Activated naive CD8-positive, alpha-beta T cell treated with anti-CD3 and anti-CD28 coated beads, Interleukin-2, amount 10 ng/mL, durations not matched to agents 7 days and 5 days (primary cell): ENCODE data around the gene WFS1. TPM values are rescaled to one million over a fixed set of nuclear protein-coding genes. Genes with fewer than 3 reads are reported as not detected.

Experiments used
- ATAC-seq: fragments of 150-1000 bp; cut with Tn5 transposase; one replicate; pipeline ENCODE4 v1.10.0; 2021; ENCODE audit warnings: low read depth, moderate library complexity
- POLR2A ChIA-PET: fragments of 350-600 bp; sonication (Branson Sonifier 250); formaldehyde crosslinking; loops from one replicate; lab custom pipeline; 2021; ENCODE audit warnings: antibody characterized with exemption; lab: Charles Lee
- DNase-seq: peaks from one replicate; pipeline ENCODE4 v3.0.0; 2021
- H3K27ac Mint-ChIP-seq: one replicate; pipeline ENCODE4 v1.8.0; 2022; ENCODE audit warnings: mild to moderate bottlenecking, mixed read lengths
- H3K27me3 Mint-ChIP-seq: one replicate; pipeline ENCODE4 v1.8.0; 2022; ENCODE audit warnings: mild to moderate bottlenecking, moderate library complexity, mixed read lengths
- H3K36me3 Mint-ChIP-seq: one replicate; pipeline ENCODE4 v1.8.0; 2021; ENCODE audit warnings: mild to moderate bottlenecking, mixed read lengths
- H3K4me1 Mint-ChIP-seq: one replicate; pipeline ENCODE4 v1.8.0; 2021; ENCODE audit warnings: mixed read lengths
- H3K4me3 Mint-ChIP-seq: one replicate; pipeline ENCODE4 v1.8.0; 2022; ENCODE audit warnings: mild to moderate bottlenecking, moderate library complexity, mixed read lengths
- H3K9me3 Mint-ChIP-seq: one replicate; pipeline ENCODE4 v1.8.0; 2021; ENCODE audit warnings: mixed read lengths
- total RNA-seq, 2 experiments: library from RNA; stranded (reverse); gene quantifications; one replicate each; pipeline ENCODE4 v1.2.3, GENCODE V29; 2021

Gene WFS1
- total RNA-seq, 2 experiments from 2014 or later, result 2.3 to 2.4 TPM

GRCh38 chr4:6230502-6230785 is 39.2 kb upstream of the WFS1 start:
- ATAC-seq (no peak), DNase-seq (no peak)
- H3K27me3 Mint-ChIP-seq, result peaks cover 2% of the 10 kb centered on the region
- H3K4me1 Mint-ChIP-seq, result no peaks in the 10 kb centered on the region
- H3K9me3 Mint-ChIP-seq, result no peaks in the 10 kb centered on the region
- H3K4me3 Mint-ChIP-seq, result no peak overlapping the region
- POLR2A ChIA-PET, result no interaction called here
- H3K36me3 Mint-ChIP-seq, result no peaks in the 10 kb centered on the region
- no peak overlapping the region for H3K27ac Mint-ChIP-seq

- H3K4me1 Mint-ChIP-seq, result no peaks in the 10 kb centered on the region
- ATAC-seq (no peak), DNase-seq (no peak)
- POLR2A ChIA-PET, result no interaction called here
- H3K9me3 Mint-ChIP-seq, result no peaks in the 10 kb centered on the region
- no peak overlapping the region for H3K4me3 Mint-ChIP-seq
- H3K27me3 Mint-ChIP-seq, result no peaks in the 10 kb centered on the region
- H3K27ac Mint-ChIP-seq, result no peak overlapping the region
- H3K36me3 Mint-ChIP-seq, result no peaks in the 10 kb centered on the region
These were observed 38.6 kb upstream of the WFS1 start for GRCh38 chr4:6230827-6231662.

GRCh38 chr4:6231663-6232165 is 37.9 kb upstream of the WFS1 start:
- no peak overlapping the region for H3K27ac Mint-ChIP-seq
- no peak overlapping the region for H3K4me3 Mint-ChIP-seq
- POLR2A ChIA-PET, result no interaction called here
- H3K9me3 Mint-ChIP-seq, result no peaks in the 10 kb centered on the region
- H3K36me3 Mint-ChIP-seq, result no peaks in the 10 kb centered on the region
- ATAC-seq (no peak), DNase-seq (no peak)
- peaks cover 3% of the 10 kb centered on the region for H3K27me3 Mint-ChIP-seq
- H3K4me1 Mint-ChIP-seq, result no peaks in the 10 kb centered on the region

GRCh38 chr4:6232836-6233785 is 36.5 kb upstream of the WFS1 start:
- ATAC-seq, result no peak
- no peak overlapping the region for H3K4me3 Mint-ChIP-seq
- POLR2A ChIA-PET, result no interaction called here
- no peaks in the 10 kb centered on the region for H3K4me1 Mint-ChIP-seq
- H3K9me3 Mint-ChIP-seq, result no peaks in the 10 kb centered on the region
- peaks cover 3% of the 10 kb centered on the region for H3K27me3 Mint-ChIP-seq
- H3K27ac Mint-ChIP-seq, result no peak overlapping the region
- H3K36me3 Mint-ChIP-seq, result no peaks in the 10 kb centered on the region
- no peak for DNase-seq

GRCh38 chr4:6233929-6234328 is 35.7 kb upstream of the WFS1 start:
- Mint-ChIP-seq H3K9me3 (no peaks in the 10 kb centered on the region), H3K4me3 (no peak overlapping the region), H3K4me1 (no peaks in the 10 kb centered on the region), H3K27me3 (peaks cover 3% of the 10 kb centered on the region), H3K36me3 (no peaks in the 10 kb centered on the region), H3K27ac (no peak overlapping the region)
- POLR2A ChIA-PET, result no interaction called here
- no peak for DNase-seq
- ATAC-seq, result no peak

- Mint-ChIP-seq H3K27me3 (peaks cover 3% of the 10 kb centered on the region), H3K27ac (no peak overlapping the region), H3K4me3 (no peak overlapping the region), H3K9me3 (no peaks in the 10 kb centered on the region), H3K36me3 (no peaks in the 10 kb centered on the region), H3K4me1 (no peaks in the 10 kb centered on the region)
- DNase-seq (no peak), ATAC-seq (no peak)
- POLR2A ChIA-PET, result no interaction called here
These were observed 34.6 kb upstream of the WFS1 start for GRCh38 chr4:6235012-6235411.

GRCh38 chr4:6235901-6236640 is 33.6 kb upstream of the WFS1 start:
- Mint-ChIP-seq H3K27ac (no peak overlapping the region), H3K4me1 (no peaks in the 10 kb centered on the region), H3K27me3 (peaks cover 3% of the 10 kb centered on the region), H3K9me3 (no peaks in the 10 kb centered on the region), H3K36me3 (no peaks in the 10 kb centered on the region), H3K4me3 (no peak overlapping the region)
- no peak for ATAC-seq
- POLR2A ChIA-PET, result no interaction called here
- no peak for DNase-seq

GRCh38 chr4:6236816-6237390 is 32.7 kb upstream of the WFS1 start:
- POLR2A ChIA-PET, result no interaction called here
- Mint-ChIP-seq H3K4me1 (no peaks in the 10 kb centered on the region), H3K36me3 (no peaks in the 10 kb centered on the region), H3K9me3 (no peaks in the 10 kb centered on the region), H3K27me3 (peaks cover 3% of the 10 kb centered on the region), H3K4me3 (no peak overlapping the region), H3K27ac (no peak overlapping the region)
- DNase-seq (no peak), ATAC-seq (no peak)

GRCh38 chr4:6239486-6239885 is 30.2 kb upstream of the WFS1 start:
- no peaks in the 10 kb centered on the region for H3K36me3 Mint-ChIP-seq
- no peaks in the 10 kb centered on the region for H3K9me3 Mint-ChIP-seq
- POLR2A ChIA-PET, result no interaction called here
- H3K27ac Mint-ChIP-seq, result no peak overlapping the region
- H3K4me1 Mint-ChIP-seq, result no peaks in the 10 kb centered on the region
- H3K4me3 Mint-ChIP-seq, result no peak overlapping the region
- peaks cover 3% of the 10 kb centered on the region for H3K27me3 Mint-ChIP-seq
- no peak for ATAC-seq
- no peak for DNase-seq

GRCh38 chr4:6239968-6240367 is 29.7 kb upstream of the WFS1 start:
- POLR2A ChIA-PET, result no interaction called here
- Mint-ChIP-seq H3K36me3 (peaks cover 3% of the 10 kb centered on the region), H3K27me3 (peaks cover 7% of the 10 kb centered on the region), H3K4me3 (no peak overlapping the region), H3K4me1 (no peaks in the 10 kb centered on the region), H3K27ac (no peak overlapping the region), H3K9me3 (peaks cover 4% of the 10 kb centered on the region)
- ATAC-seq (no peak), DNase-seq (peak; percentile 6)

- H3K27me3 Mint-ChIP-seq, result peaks cover 10% of the 10 kb centered on the region
- H3K4me1 Mint-ChIP-seq, result no peaks in the 10 kb centered on the region
- DNase-seq (no peak), ATAC-seq (no peak)
- no peak overlapping the region for H3K27ac Mint-ChIP-seq
- H3K9me3 Mint-ChIP-seq, result peaks cover 4% of the 10 kb centered on the region
- POLR2A ChIA-PET, result no interaction called here
- peaks cover 3% of the 10 kb centered on the region for H3K36me3 Mint-ChIP-seq
- no peak overlapping the region for H3K4me3 Mint-ChIP-seq
These were observed 28.4 kb upstream of the WFS1 start for GRCh38 chr4:6241062-6241845.

GRCh38 chr4:6242271-6243029 is 27.2 kb upstream of the WFS1 start:
- POLR2A ChIA-PET, result no interaction called here
- Mint-ChIP-seq H3K9me3 (peaks cover 4% of the 10 kb centered on the region), H3K27me3 (peaks cover 18% of the 10 kb centered on the region), H3K36me3 (peaks cover 3% of the 10 kb centered on the region), H3K27ac (no peak overlapping the region), H3K4me1 (no peaks in the 10 kb centered on the region), H3K4me3 (no peak overlapping the region)
- ATAC-seq (no peak), DNase-seq (no peak)
